Activated CD8-positive, alpha-beta memory T cell treated with anti-CD3 and anti-CD28 coated beads for 24 hours (primary cell): Measurements from ENCODE around the gene ZNF736.
A peak's percentile ranks its signal among the peaks of the same experiment; 100 is the strongest.
"Not testable (repeated sequence)": the region's sequence is repeated elsewhere in the genome, so short reads cannot be mapped to it uniquely, and the experiment has no call there.

ENCODE experiments used
- DNase-seq: peaks from one replicate; pipeline ENCODE4 v3.0.0-alpha.2; 2020

Gene ZNF736

DNA sequence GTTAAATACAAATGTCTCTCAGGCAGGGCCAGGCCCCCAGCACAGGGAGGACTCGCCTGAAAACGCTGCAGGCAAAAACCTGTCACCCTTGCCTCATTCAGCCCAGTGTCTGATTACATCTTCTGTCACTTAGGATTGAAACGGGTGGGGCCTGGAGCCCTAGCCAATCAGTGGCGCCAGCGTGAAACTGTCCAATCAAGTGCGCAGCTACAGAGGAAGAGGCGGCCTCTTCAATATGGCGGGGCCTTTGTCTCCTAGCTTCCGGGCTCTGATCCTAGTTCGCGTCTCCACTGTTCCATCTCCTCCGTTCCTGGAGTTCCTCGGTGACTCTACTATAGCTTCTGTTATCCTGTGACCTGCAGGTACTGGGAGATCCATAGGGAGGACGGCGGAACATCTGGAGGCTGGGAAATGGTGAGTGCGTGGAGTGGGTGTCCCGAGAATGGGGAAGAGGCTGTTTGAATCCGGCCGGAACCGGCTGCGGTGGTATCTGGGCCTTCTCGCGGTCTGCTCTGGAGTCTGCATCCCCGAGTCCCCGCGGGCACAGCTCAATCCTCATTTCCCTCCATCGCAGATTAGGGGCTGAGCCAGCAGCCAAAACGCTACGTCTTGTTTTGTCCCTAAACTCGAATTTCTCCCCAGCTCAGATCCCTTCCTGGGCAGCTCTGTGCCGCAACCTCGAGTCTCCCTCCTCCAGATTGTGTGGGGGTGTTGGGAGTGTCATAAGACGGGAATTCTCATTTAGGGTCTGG, at the start of gene ZNF736:
ZNF736 (plus strand) TSS at position 222 of the 752 bp plus-strand sequence; CDS start at position 412, 190 bp downstream.
- DNase-seq, result peak; percentile 90

DNA sequence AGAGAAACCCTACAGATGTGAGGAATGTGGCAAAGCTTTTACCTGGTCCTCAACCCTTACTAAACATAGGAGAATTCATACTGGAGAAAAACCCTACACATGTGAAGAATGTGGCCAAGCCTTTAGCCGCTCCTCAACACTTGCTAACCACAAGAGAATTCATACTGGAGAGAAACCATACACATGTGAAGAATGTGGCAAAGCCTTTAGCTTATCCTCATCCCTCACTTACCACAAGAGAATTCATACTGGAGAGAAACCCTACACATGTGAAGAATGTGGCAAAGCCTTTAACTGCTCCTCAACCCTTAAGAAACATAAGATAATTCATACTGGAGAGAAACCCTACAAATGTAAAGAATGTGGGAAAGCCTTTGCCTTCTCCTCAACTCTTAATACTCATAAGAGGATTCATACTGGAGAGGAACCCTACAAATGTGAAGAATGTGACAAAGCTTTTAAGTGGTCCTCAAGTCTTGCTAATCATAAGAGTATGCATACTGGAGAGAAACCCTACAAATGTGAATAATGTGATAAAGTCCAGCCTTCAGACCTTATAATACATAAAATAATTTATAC, 47.3 kb upstream of the ZNF736 start:
- DNase-seq, result no peak

DNA sequence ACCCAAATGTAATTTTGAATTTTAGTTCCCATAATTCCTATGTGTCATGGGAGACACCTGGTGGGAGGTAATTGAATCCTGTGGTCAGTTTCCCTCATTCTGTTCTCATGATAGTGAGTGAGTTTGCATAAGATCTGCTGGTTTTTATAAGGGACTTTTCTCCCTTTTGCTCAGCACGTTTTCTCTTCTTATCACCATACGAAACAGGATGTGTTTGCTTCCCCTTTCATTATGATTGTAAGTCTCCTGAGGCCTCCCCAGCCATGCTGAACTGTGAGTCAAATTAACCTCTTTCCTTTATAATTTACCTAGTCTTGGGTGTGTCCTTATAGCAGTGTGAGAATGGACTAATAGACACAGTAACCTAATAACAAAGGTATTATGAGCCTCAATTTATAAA, 36.1 kb upstream of the ZNF736 start:
- DNase-seq, result no peak

DNA sequence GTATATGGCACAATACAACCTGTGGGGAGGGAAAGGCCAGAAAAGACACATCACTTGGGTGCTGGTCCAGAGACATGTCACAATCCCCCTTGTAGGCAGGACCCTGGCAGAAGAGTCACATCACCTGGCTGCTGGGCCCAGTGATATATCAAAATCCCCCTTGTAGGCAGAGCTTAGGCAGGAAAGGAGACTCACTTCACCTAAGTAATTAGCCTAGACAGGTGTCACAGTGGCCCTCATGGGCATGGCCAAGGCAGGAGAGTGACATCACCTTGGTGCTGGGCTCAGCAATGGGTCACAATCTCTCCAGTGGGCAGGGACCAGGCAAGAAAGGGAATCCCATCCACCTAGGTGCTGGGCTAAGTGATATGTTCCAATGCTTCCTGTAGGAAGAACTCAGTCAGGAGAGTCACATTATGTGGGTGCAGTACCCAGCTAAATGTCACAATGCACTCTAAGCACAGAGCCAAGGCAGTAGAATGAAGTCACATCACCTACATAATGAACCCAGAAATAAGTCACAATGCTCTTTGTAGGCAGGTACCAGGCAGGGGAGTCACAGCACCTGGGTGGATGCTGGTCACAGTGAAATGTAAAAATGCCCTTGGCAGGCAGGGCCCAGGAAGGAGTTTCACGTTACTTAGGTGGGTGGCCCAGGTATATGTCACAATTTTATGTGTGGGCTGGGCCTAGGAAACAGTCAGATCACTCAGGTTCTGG, 18.9 kb upstream of the ZNF736 start:
- DNase-seq, result no peak

DNA sequence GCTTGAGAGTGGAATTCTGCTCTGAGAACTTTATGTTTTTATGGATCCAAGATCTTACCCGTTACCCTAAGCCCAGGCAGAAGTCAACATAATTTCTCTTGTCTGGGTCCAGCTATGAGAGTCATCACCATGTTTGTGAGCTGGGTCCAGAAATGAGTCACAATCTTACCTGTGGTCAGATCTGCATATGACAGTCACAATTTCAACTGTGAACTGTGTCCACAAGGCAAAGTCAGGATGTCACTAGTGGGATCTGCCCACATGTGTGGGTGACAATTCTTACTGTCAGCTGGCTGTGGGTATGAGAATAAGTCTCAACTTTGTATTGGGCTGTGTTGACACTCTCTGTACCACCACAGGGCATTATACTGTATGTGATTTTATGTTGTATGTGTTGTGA, 16.3 kb upstream of the ZNF736 start:
- DNase-seq, result not testable (repeated sequence)

DNA sequence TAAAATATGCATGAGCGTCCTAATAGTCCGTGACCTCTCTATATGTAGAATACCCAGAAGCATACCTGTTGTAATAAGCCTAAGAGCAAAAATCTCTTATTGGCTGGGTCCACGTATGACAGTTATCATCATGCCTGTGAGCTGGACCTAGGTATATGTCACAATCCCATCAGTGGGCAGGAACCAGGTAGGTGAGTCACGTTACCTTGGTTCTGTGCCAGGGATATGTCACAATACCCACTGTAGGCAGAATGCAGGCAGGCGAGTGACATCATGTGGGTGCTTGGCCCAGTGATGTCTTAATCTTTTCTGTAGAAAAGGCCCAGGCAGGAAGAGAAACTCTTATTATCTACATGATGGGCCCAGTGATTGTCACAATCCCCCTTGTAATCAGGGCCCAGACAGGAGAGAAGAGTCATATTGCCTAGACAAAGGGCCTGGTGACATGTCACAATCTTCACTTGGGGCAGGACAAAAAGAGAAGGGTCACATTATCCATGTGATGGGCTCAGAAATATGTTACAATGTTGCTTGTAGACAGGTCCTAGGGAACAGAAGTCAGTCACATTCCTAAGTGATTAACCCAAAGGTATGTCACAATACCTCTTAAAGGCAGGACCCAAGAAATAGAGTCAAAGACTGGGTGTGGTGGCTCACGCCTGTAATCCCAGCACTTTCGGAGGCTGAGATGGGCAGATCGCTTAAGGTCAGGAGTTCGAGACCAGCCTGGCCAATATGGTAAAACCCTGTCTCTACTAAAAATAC, 12.9 kb upstream of the ZNF736 start:
- no peak for DNase-seq

DNA sequence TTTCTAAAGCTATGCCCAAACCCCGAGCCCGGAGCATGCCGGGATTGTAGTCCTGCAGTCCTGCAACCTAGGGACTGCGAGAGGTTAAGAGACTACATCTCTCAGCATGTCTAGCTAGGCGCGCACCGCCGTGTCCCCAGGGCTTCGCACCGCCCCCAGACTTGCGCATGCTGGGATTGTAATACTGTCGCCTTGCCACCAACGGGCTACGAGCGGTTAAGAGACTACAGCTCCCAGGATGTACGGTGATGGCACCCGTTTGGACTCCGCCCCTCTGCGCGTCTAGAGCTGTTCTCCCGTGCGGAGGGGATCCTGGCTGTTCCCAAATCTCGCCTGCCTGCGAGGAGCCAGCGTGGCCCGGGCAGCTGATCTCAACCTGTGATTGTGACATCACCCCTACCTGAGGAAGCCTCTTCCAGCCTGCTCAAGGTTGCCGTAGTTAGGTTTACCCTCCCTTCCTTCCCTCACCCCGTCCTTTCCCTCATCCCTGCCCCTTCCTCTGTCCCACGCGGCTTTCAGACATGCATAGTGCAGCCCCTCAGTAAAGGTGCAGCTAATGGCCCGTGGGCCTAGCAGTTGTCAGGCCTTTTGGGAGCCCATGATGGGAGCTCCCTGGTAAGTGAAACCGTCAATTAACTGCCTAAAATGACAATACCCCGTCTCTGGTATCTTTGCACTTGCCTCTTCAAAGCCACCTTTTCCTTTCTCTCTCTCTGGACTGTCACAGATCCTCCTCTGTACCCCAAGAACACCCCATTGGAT, 6.3 kb upstream of the ZNF736 start:
- DNase-seq, result peak; percentile 95

DNA sequence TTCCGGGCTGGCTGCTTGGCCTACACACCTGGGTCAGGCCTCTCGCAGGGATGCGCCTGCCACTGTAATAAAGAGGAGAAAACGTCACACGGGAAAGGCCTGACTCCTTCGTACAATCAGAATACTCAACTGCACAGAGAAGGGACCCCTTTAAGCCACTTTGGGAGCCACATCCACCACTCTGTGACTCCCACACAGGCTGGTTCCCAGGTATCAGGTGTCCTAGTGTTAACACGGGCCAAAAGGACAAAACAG, 5.8 kb upstream of the ZNF736 start:
- DNase-seq, result no peak

DNA sequence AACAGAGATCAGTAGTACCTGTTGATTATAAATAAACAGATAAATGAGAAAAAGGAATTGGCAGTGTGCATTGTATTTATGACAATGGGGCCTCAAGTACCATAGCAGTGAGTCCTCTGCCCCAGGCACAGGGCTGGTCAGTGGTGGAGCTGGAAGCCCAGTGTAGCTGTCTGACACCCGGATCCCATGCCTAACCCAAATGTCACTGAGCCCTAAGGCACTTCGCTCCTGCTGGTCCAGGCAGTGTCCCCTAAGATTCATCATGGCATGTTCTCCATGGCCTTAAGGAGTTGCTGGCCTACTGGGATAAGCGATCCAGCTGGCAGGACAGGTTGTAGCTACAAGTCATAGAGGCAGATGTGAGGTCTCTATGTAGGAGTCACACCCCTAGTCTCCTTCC, 3.3 kb upstream of the ZNF736 start:
- peak; percentile 49 for DNase-seq

DNA sequence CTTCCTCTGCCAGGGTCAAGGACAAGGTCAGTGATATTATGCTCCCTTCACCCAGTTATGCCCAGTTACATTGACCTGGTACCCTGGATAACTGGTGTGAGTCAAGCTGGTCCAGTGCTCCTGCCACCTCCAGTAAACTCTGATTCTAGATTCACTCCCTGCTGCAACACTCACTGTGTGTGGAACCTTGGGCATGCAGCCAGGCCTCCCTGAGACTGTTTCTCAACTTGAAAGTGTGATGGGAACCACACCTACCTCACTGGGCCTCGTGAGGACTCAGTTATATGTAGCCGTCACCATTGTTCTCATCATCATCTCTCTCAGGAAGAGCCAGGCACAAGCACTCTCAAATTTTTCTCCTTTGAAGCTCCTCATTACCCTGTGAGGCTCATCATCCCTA, 935 bp upstream of the ZNF736 start:
- DNase-seq, result no peak

DNA sequence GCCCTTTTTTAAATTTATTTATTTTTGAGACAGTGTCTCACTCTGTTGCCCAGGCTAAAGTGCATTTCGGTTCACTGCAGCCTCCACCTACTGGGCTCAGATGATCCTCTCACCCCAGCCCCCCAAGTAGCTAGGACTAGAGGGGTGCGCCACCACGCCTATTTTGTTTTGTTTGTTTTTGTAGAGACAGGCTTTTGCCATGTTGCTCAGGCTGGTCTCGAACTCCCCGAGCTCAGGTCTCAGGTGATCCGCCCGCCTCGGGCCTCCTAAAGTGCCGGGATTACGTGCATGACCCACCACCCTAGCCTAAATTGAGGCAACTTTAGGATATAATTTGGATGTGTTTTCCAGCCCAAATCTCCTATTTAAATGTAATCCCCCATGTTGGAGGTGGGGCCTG, 805 bp downstream of the ZNF736 start:
- no peak for DNase-seq

DNA sequence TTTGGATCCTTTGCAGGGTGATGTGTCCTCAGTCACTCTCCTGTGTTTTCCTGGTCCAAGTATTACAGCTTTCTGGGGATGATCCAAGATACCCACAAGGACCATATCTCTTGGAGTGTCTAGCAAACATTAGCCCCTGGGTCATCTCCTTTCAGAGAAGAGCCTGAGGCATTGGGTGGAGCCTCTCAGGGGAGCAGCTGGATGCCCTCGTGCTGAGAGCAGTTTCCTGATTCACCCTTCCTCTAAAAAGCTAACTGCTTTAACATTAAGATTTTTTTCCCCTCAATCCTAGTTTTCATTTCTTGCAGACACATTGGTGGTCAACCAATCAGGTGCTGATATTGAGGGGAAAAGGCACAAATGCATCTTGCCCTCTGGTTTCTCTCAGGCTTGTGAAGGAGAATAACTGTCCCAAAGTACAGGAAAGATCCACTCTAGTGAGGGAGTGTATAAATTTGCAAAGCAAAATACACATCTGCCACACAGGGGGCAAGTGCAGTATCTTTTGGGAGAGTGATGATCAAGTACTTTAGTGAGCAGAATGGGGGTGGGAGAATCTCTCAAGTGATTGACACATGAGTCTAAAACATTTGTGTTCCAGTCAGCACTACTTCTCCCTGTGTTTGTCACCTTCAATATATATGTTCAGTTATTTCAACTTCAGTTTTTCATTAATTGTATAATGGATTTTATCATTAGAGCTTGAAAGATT, 2.4 kb downstream of the ZNF736 start:
- DNase-seq, result not testable (repeated sequence)

DNA sequence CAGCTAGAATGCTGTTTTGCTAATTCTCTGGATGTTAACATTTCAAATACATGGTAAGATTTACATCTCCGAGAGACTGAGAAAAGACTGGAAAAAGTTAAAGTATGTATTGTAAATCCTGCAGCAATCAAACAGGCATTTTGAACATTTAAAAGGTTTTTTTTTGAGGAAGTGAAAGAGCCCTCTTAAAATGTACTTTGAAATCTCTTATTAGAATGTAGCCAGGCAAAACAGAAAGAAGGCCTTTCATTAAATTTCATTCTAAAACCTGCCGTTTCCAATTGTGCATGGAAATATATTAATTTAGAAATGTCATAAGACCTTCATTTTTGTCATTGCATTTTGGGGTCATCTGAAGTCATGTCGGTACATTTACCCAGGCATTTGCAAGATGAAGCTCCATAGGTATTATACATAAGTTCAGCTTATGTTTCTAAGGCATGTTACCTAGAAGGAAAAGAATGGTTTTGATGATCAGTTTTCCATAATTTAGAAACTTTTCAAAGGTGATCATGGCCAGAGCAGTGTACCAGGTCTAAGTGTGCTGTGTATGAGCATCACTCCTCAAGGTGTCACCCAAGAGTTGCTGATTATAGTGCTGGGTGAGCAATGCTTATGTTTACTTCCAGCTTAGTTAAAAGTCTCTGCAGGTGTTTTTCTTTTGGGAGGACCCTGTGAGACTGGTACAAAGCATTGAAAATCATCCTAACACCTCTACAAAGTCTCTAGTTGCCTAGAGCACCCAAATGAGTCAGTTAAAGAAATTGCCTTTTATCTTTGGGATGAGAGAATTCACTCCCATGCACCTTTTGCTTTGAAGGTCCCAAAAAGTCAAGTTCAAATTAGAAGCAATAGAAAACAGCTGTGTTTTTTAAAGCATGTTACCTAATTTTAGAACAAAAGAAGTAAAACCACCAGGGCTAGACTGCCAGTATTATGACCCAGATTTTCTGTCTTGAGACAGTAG, 7.1 kb downstream of the ZNF736 start:
- DNase-seq, result no peak

DNA sequence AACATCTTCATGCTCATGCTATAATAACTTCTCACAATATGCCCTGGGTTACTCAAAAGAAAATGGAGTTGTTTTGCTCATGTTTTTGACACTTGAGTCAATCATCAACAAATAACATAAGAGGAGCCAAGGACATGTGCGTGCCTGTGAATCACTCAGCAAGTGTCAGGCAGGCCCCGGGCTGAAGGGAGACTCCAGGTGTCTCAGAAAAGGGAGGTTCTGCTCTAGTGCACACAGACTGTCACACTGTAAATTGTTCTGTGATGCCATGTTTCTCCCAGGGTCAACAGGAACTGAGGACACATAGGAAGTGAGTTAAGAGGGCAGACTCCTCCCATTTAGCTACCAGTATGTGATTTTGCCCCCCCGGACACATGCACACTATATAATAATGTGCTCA, 10.4 kb downstream of the ZNF736 start:
- not testable (repeated sequence) for DNase-seq

DNA sequence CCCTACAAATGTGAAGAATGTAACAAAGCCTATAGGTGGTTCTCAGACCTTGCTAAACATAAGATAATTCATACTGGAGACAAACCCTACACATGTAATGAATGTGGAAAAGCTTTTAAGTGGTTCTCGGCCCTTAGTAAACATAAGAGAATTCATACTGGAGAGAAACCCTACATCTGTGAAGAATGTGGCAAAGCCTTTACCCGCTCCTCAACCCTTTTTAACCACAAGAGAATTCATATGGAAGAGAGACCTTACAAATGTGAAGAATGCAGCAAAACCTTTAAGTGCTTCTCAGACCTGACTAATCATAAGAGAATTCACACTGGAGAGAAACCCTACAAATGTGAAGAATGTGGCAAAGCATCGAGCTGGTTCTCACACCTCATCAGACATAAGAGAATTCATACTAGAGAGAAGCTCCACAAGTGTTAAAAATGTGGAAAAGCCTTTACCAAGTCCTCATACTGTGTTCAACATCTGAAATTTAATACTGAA, 35.0 kb downstream of the ZNF736 start:
- not testable (repeated sequence) for DNase-seq

DNA sequence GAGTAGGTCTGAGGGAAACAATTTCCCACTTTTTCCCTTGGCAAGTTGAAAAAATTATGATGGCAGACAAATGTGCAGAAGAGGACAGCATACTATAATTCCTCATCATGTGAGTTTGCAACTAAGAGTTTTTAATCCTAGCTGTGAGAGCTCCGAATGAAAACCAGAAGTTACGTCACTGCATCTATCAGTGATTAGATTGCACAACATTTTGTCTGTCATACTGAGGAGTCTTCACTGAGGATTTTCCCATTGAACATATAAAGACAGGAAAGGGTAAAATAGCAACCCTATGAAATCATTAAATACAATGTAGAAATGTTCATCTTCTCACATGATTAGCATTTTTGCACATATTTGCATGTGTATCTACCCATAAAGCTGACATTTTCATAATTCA, 45.8 kb downstream of the ZNF736 start:
- DNase-seq, result no peak

DNA sequence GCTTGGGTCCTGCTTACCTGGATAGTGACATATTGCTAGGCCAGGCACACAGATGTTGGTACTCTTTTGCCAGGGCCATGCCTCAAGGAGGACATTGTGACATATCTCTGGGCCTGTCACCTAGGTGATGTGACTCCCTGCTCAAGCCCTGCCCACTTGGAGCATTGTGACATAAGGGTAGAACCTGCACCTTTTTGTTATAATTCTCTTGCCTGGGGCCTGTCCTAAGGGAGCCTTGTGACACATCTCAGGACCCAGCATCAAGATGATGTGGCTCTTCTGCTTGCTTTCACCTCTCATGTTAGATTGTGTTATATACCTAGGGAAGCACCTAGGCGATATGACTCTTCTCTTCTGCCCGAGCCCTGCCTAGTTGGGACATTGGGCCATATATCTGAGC, 57.4 kb downstream of the ZNF736 start:
- no peak for DNase-seq

DNA sequence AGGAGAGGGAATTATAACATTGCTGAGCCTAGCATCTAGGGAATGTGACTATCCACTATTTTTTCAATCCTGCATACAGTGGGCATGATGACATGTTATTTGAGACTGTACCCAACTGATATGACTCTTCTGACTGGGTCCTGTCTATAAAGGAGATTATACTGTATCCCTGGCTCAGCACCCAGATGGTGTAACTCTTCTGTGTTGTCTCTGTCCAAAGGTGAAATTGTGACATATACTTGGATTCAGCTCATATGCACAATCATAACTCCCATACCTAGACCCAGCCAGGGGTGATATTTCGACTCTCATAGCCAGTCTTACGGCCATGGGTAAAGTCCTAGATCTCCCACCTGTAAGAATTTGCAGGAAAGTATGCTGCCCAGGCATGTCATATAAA, 59.3 kb downstream of the ZNF736 start:
- DNase-seq, result no peak

DNA sequence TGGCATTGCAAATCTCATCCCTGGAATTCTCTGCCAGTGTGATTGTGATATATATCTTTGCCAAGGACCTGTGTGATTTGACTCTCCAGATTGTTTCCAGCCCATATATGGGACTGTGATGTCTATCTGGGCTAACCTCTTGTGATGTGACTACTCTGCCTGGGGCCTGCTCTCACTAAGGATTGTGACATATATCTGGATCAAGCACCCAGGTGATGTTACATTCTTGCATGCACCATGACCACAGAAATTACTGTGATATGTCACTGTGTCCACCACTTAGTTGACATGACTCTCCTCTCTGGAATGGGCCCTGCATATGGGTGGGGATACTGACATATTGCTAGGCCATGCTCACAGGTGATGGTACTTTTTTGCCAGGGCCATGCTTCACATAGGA, 86.6 kb downstream of the ZNF736 start:
- DNase-seq, result no peak
